ENCODE results near the gene CACNA1A. TPM values are rescaled to one million over a fixed set of nuclear protein-coding genes. Genes with fewer than 3 reads are reported as not detected.
"Not testable (repeated sequence)": the region's sequence is repeated elsewhere in the genome, so short reads cannot be mapped to it uniquely, and the experiment has no call there.

CACNA1A gene
- polyA plus RNA-seq (ENCODE audit: insufficient read length in 10 of 10), result 1 to 10 TPM in 9 of 10 donors, under 1 TPM in 1; 0.84 to 5.1 (median 2.4) TPM
- long read RNA-seq, donor 1, result 0 reads
- long read RNA-seq, donor 2, partial matches to known transcripts, result 0 of 2 reads
- long read RNA-seq, donor 2, other reads (novel, unspliced or antisense), result 0 of 2 reads
- long read RNA-seq, donor 3, transcript CACNA1A-244 (1 exons, 1,890 nt), result major isoform, 6 of 12 reads
- long read RNA-seq, donor 3, partial matches to known transcripts, result 0 of 12 reads
- long read RNA-seq, donor 3, other reads (novel, unspliced or antisense), result 0 of 12 reads
- long read RNA-seq, donor 4, result 0 reads
- long read RNA-seq, donor 5, partial matches to known transcripts, result 0 of 5 reads
- long read RNA-seq, donor 5, other reads (novel, unspliced or antisense), result 0 of 5 reads
- long read RNA-seq, donor 6, partial matches to known transcripts, result 0 of 5 reads
- long read RNA-seq, donor 6, other reads (novel, unspliced or antisense), result 0 of 5 reads
- long read RNA-seq, donor 7, partial matches to known transcripts, result 0 of 3 reads
- long read RNA-seq, donor 7, other reads (novel, unspliced or antisense), result 0 of 3 reads
- long read RNA-seq, donor 8, partial matches to known transcripts, result 0 of 2 reads
- long read RNA-seq, donor 8, other reads (novel, unspliced or antisense), result 0 of 2 reads
- long read RNA-seq, donor 9, partial matches to known transcripts, result 0 of 1 reads
- long read RNA-seq, donor 9, other reads (novel, unspliced or antisense), result 0 of 1 reads

DNA sequence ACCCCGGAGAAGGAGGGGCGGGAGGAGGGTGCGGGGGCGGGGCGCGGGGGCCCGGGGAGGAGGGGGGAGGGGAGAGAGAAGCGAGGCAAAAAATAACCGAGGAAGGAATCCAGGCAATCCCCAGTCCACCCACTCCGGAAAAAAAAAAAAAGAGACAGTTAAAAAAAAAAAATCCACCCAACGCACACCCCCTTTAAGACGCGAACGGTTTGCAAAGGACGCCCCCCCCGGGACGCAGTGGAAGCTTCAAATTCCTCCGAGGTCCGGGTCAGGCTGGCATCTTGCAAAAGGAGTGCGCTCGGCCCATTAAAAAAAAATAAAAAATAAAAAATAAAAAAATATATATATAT lies at the start of gene CACNA1A:
TSS of gene CACNA1A (minus strand) at position 9 of the 350 bp plus-strand sequence. CDS start 255 bp downstream, outside the sequence.
- DNase-seq, result no peak

DNA sequence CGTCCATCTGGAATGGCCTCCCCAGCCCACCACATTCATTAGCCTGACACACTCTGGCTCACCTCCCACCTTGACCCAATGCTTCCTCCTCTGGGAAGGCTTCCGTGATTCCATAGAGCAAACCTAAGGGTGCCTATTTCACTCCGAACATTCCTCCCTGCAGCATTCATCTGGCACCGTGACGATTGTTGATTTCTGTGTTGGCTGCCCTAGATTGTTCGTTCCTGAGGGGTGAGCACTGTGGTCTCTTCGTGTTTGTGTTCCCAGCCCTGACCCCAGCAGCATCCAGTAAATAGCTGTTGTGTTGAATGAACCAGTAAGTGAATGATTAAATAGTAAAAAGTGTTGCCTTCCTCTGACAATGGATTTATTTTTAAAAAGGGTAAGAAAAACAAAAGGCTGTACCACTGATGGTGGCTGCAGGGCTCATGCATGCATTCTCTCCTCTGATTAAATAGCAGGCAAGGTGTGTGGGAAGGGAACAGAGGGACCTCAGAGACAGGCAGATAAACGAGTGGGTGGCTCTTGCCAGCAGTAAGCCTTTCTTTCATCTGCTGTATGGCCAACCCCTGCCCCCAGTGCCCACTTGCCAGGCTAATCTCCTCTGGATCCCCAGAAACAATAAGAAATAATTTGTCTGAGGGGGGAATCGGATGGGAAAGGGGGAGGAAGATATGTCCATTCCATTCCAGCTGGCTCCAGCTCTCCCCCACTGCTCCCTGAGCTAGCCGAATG lies 48.4 kb upstream of the CACNA1A start:
- no peak for DNase-seq

DNA sequence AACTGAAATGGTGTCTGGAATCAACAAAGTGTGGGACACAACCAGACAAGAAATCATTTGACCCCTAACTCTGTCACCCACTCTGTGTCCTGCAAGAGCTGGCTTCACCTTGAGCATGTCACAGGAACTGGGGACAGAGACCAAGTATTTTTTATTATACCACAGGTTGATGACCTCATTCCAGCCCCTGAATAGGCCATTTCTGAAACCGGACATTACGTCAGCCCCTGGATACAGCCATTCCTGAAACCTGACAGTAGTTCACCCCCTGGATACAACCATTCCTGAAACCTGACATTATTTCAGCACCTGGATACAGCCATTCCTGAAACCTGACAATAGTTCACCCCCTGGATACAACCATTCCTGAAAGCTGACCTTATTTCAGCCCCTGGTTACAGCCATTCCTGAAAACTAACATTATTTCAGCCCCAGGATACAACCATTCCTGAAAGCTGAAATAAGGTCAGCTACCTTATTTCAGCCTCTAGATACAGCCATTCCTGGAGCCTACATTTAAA lies 47.7 kb upstream of the CACNA1A start:
- no peak for DNase-seq

DNA sequence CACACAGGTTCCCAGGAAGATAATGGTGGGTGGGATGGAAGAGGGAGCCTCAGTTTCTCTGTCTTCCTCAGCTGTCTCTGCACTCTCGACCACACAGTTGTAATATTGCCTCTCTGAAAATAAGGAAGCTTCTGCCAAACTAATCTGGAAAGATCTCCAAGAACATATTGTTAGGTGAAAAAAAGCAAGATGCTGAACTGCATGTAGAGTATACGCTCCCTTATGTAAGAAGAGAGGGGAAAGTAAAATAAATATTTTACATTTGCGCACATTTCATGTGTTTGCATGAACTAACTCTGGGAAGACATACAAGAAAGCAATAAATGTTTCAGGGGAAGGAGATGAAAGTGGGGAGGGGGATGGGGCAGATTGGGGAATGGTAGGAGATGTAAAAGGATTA lies 41.9 kb upstream of the CACNA1A start:
- no peak for DNase-seq

DNA sequence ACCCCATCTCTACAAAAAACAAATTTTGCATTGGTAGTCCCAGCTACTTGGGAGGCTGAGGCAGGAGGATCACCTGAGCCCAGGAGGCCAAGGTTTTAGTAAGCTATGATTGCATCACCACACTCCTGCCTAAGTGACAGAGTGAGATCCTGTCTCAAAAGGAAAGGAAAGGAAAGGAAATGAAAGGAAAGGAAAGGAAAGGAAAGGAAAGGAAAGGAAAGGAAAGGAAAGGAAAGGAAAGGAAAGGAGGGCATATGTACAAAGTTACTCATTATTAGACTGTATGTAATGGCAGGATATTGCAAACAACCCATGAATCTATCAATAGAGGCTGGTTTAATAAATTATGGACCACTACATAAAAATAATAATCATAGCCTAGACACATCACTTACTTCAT lies 40.8 kb upstream of the CACNA1A start:
- DNase-seq, result no peak

DNA sequence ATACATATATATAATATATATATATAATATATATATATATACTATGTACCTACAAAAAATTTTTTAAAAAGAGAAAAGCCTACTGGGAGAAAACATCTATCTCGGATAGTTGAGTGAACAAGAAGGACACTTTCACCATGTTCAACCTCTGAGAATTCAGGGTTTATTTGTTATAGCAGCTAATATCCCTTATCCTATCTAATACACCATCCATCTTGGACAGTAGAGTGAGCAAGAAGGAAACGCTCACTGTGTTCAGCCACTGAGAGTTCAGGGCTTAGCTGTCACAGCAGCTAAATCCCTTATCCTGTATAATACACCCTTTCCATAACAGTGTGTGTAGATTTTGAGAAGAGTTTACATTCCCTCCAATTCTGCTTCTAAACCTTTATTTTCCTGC lies 38.1 kb upstream of the CACNA1A start:
- no peak for DNase-seq

DNA sequence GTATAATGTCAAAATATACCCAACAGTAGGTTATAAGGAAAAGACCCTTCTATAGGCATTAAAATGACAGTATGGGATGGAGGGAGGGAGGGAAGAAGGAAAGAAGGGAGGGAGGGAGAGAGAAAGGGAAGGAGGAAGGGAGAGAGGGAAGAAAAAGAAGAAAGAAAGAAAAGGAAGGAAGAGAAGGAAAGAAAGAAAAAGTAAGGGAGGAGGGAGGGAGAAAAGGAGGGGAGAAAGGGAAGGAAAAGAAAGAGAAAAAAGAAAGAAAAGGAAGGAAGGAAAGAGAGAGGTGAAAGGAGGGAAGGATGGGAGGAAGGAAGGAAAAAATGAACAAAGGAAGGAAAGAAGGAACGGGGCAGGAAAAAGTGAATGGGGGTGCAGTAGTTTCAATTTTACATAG lies 35.3 kb upstream of the CACNA1A start:
- DNase-seq, result no peak

DNA sequence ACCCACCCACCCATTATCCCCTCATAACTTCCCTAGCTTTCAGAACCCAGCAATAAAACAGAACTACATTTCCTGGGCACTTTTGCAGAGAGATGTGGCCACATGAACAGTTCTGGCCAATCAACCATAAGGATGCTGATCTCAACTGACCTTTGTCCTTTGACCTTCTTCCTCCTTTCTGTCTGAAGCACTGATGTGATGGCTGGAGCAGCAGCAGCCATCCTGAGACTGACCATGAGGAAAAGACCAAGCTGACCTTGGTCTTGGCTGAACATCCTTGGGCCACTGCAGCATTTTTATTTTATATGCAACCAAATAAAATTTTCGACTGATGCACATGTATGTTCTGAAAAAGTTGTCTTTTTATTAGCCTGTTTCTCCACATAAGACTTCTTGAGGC lies 33.1 kb upstream of the CACNA1A start:
- DNase-seq, result no peak

DNA sequence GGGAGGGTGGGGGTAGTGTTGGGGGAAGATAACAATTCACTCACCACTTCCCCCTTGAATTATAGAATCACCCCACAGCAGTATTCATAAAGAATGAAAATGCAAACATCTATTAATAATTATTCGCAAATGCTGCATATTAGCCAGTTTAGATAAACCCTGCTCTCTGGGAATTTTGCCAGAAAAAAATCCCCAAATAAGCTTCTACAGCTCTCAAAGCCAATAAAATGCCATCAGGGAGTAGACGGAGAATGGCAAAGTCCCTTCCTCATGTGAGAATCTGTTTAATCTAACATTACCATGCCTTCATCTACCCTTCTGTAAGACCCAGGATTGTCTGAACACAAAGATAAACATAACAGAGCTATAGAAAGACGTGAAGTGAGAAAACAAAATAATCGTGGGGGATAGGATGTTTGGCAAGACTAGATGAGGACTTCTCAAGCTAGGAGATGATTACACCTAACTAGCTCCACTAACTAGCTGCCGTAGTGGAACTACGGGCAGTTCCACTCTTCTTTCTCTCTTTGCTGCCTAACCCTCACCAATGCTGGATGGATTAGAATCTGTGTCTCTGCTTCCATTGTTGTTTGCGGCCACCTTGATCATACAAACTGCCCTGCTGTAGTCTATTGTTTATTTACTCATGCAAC lies 32.4 kb upstream of the CACNA1A start:
- DNase-seq, result no peak

DNA sequence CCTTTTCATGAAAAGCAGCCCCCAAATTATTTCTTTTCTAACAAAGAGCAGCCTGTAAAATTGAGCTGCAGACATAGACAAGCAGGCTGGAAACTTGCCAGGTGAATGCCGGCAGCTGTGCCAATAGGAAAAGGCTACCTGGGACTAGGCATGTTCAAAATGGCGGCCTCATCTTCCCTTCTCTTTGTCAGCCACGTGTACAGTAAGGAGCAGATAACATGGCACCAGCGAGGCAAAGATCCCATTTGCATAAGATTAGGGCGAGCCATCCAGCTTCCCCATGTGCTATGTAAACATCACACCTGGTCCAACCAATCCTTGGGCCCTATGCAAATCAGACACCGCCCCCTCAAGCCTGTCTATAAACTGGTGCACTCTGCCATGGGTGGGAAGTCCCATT lies 31.2 kb upstream of the CACNA1A start:
- no peak for DNase-seq

DNA sequence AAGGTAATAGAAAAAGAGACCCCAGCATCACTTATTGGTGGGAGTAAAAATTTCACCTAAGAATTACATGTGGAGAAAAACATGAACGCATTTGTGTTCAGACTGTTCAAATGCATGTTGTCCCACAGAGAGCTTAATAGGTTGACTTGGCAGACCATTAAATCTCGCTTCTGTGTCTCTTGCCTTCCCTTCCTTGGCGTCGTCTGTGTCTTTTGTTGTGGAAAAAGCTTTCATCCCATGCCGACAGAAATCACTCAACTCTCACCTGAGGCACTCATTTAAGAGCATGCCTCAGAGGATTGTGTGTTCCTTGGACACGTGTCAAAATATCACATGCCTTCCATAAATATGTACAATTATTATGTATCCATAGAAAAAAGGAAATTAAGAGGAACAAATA lies 24.4 kb upstream of the CACNA1A start:
- no peak for DNase-seq

DNA sequence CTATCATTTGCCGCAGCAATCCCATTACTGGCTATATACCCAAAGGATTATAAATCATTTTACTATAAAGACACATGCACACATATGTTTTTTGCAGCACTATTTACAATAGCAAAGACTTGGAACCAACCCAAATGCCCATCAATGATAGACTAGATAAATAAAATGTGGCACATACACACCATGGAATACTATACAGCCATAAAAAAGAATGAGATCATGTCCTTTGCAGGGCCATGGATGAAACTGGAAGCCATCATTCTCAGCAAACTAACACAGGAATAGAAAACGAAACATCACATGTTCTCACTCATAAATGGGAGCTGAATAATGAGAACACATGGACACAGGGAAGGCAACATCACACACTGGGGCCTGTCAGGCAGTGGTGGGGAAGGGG lies 23.4 kb upstream of the CACNA1A start:
- DNase-seq, result not testable (repeated sequence)

DNA sequence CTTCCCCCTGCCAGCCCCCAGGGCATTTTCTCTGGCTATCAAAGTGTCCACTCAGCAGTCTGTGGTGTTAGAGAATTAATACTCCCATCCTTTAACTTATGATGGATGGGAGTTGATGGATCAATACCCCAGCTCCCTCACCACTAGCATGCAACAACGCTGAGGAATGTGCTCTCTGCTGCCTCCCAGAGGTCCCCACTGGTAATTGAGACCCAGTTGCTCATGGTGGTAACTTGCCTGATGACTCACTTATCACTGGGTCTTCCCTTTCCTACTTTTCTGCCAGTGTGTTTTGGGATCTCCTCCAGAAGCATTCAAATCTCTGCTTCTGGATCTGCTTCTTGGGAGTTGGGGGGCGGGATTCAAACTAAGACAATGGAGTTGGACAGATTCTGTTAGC lies 20.3 kb upstream of the CACNA1A start:
- DNase-seq, result no peak

DNA sequence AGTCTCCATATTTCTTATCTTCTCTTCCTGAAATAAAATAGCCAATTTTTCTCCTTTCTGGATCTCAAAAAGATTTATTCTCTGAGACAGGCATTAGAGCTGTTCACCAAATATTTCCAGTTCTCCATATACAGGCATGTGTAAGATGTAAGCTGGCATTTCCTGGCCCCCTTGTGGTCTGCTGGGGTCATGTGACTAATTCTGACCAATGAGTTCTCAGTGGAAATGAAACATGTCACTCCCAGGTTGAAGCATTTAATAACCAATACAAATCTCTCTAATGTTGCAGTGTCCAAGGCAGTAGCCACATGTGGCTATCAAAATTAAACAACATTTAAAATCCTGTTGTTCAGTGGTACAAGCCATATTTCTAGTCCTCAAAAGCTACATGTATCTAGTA lies 14.8 kb upstream of the CACNA1A start:
- no peak for DNase-seq

DNA sequence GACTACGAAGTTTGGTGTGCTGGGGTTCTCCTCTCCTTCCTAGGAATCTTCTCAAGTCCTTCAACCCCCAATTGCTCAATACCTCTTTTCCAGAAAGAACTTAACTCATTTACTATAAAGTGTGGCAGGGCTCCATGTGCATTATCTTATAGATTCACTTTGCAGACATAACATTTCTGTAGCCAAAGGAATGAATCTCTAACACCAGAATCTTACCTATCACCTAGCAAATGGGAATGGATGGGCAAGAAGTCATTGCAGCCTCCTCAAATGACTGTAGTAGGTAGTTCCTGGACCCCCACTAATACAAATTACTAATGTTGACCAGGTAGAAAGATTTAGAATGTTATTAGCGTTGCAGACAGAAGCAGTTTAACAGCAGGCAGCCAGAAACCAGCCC lies 5.7 kb upstream of the CACNA1A start:
- DNase-seq, result no peak

DNA sequence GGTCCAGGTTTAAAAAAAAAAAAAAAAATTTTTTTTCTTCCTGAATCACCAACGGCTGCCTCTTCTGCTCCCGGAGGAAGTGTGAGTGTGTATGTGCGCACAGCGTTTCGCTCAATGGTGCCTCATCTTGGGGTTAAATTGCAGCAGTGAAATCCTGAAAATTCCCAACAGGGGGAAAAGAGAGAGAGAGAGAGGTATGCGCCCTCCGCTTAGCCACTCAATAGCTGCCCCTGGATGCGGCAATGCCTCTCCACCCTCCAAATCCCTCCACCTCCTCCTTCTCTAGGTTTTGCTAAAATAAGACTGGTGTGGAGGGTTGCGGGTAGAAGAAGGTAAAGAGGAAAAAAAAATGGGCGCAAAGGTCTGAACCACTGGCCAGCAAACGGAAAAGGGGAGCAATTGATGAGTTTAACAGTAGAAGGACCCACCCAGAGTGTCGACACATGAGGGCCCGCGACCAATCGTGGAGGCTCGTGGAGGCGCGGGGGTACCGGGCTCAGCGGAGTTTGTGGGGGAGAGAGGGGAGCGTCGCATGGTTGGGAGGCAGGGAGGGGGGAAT lies 853 bp upstream of the CACNA1A start:
- no peak for DNase-seq

DNA sequence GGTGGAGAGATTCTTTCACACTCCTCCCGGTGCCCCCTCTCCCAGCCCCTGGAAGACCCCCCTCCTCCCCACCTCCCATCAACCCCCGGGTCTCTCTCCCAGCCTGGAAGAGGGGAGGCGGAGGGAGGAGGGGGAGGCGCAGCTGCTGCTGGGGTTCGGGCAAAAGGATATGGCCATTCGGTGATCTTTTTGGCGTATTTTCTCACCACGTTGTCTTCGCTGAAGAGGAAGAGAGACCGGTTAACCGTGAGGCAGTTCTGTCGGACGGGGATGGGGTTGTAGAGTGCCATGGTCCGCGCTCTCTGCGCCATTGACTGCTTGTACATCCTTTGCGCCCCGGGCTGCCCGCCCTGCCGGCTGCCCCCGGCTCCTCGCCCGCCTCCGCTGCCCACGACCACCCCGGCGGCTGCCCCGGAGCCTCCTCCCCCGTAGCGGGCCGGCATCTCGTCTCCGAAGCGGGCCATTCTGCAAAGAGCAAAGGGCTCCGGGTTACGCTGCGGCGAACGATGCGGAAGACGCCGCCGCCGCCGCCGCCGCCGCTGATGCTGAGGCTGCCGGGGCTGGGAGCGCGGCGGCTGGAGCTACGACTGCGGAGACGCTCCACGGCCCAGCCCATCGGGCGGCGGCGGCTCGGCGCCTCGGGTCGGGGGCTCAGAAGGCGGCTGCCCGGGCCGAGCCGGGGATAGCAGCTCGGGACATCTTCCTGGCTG lies 363 bp downstream of the CACNA1A start:
- peak in 1 of 3 donors; percentile 36 for DNase-seq

DNA sequence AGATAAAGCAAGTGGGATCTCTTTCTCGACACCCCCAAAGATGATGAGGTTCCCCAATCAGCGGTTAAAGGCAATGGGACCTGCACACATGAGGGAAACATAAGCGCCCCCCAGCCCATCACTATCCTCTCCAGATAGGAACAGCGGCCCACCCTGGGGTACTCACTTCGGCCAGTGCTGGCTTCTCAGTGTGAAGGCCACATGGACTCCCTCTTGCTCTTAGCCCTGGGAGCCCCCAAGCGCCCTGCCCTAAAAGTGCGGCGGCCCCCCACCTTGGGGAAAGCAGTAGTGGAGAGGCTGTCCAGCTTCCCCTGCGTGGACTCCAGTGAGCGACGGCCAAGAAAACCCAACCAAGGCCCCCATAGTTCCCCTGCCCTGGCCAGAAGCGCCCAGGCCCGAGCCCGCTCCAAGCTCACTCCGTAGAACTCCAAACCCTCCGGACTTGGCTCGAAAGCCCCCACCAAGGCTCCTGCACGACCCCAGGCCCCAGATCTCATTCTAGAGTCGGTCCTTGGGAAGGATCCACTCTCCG lies 1.0 kb downstream of the CACNA1A start:
- DNase-seq, result no peak

DNA sequence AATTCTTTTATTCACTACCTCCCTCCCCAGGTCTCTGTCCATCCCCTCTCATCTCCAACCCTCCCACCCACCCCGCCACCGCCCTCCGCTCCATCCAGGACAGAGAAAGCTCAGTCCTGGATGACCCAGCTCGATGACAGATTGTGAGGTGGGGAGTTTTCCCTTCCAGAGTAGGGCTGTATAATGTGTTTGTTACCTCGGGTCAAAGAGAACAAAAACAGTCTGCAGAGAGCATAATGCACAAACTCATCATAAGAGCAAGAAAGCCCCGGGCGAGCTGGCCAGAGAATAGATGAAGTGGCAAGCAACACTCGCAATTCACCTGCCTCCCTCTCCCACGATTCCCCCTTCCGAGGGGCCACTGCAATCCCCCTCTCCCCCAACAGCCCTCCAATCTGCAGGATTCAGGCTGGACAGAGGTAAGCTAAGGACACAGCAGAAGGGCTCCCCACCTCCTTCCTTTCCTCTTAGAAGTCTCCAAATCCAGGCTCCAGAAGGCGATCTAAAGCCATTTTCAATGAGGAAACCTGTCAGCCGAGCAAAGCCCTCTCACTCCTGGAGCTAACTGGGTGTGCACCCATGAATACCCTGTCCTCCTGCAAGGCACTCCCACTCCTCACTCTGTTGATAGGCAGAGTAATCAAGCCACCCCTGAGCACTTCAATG lies 2.6 kb downstream of the CACNA1A start:
- DNase-seq, result no peak

DNA sequence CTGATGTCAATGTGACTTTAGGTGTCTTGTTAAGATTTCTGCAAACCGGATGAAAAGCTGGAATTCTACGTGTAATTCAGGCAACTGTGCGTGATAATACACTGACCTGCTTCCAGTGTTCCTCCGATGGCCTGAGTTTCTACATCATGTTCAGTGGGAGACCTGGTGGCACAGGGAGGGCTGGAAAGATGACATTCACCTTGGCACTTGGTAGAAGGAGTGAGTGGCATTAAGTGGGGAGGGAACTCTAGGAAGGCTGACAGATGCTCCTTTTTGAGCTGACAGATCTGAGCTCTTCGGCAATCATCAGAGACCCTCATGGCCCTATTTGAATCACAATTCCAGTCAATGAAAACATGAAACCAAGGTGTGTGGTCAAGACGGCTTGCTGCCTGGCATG lies 4.0 kb downstream of the CACNA1A start:
- no peak for DNase-seq
